ENCODE results near the gene SNRK.
"Not testable (repeated sequence)": the region's sequence is repeated elsewhere in the genome, so short reads cannot be mapped to it uniquely, and the experiment has no call there.

SNRK gene

GRCh38 chr3:43346978-43347749 is 60.8 kb downstream of the SNRK start:
- no peak for DNase-seq

DNA sequence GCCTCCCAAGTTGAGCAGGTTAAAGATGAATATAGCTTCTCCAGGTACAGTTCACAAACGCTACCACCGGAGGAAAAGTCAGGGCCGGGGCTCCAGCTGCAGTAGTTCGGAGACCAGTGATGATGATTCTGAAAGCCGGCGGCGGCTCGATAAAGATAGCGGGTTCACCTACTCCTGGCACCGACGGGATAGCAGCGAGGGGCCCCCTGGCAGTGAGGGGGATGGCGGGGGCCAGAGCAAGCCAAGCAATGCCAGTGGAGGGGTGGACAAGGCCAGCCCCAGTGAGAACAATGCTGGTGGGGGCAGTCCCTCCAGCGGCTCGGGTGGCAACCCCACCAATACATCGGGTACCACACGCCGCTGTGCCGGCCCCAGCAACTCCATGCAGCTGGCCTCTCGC is 61.4 kb downstream of the SNRK start:
- no peak for DNase-seq

DNA sequence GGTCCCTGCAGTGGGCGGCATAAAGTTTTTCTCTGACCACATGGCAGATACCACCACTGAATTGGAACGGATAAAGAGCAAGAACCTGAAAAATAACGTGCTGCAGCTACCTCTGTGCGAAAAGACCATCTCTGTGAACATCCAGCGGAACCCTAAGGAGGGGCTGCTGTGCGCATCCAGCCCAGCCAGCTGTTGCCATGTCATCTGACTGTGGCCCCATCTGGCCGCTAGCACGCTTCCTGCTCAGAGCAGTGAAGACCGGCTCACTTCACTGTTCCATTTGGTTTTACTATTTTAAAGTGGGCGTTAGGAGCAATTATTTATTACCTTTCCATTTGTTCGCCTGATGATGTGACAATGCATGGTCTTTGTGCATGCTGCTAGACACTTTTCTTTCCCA is 62.0 kb downstream of the SNRK start:
- DNase-seq = no peak

- DNase-seq = no peak
These were observed 62.7 kb downstream of the SNRK start for GRCh38 chr3:43348852-43349574.

DNA sequence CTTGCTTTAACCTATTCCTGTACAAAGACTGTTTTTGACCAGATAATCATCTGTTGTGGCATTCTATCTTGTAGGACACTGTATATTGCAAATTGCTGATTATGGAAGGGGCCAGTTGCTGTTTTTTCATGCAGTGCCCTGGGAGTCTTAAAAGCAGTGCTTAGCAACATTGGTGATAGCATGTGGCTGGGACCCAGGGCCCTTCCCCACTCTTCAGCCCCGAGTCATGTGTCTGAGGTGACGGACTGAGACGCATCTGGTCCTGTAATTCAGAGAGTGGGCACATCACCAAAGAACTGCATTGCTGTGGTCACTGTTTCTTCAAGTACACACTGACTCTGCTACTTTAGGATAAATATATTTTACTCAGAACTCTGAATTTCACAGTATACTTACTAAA is 63.4 kb downstream of the SNRK start:
- DNase-seq = no peak

DNA sequence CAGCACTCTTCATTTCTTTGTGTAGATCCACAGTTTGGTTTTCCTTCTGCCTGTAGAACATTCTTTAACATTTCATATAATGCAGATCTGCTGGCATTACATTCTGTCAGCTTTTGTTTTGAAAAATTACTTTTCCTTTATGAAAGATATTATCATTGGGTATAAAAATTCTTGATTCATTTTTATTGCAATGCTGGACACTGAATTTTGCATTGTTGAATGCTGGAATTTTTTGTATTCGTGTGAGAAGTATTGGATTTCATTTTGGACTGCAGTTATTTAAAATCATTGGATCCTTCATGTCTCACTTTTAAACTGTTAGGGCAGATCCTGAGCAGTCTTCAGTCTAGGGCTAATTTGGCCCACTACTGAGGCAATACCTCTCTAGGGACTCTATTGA is 67.1 kb downstream of the SNRK start:
- DNase-seq = no peak

DNA sequence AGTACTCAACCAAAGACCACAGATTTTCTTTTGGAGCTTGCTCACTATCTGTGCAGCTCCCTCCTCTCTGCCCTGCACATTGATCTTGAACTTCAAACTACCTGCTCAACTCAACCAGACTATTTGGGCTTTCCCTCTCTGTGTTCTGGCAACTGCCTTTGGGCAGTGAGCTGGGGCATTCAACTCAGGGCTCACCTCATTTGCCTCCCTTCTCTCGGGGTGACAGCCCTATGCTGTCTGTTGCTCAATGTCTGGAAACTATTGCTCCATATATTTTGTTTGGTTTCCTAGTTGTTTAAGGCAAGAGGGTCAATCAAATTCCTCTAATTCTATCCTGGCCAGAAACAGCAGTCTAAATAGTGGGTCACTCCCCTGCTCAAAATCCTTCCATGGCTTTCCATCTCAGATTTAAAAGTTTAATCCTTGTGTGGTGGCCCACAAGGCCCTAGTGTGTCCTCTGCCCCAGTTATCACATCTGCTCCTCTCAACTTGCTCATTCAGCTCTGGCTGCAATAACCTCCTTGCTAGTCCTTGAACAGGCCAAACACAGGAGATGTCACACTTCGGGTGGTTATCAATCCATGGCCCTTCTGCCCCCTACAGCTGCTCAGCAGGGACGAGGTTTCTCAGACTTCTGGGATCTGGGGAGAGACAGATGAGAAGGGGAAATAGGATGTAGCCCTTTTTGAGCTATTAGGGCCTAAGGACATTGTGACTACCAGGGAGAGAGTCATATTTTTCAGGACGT is 67.8 kb downstream of the SNRK start:
- DNase-seq = no peak

GRCh38 chr3:43356033-43356432 is 69.7 kb downstream of the SNRK start:
- DNase-seq = not testable (repeated sequence)

DNA sequence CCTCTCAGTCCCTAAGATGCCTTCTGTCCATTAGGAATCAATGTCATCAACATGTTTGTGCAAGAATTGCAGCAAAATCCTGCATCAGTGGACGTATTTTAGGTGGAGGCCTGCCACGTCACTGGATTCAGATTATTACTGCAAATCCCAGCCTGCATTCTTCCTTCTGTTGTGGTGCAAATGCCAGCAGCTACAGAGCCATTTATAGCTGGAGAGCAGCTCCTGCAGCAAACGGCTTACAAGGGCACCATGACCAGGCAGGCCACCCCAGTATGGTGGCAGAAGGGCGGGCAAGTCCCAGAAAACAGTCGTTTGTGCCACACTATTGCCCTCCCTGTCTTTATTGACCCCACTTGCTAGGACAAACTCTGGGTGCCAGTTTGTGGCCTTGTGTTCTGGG is 74.7 kb downstream of the SNRK start:
- no peak for DNase-seq

DNA sequence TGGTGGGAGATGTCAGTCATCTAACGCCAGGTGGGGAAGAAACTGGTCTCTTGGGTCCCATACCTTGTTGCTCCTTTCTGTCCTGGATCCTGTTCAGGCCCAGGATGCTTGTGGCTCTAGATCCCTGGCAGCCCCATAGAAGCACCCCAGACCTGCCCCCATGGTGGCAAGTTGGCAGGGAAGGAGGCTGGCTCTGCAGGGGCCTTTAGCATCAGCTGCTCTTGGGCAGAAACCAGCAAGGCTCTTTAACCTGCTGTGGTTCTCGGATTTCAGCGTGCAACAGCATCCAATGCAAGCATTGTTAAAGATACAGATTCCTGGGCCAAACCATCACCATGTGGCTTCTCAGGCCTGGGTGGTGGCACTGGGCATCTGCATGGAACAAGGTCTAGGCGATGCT is 75.8 kb downstream of the SNRK start:
- no peak for DNase-seq

- DNase-seq = no peak
These were observed 76.6 kb downstream of the SNRK start for GRCh38 chr3:43362961-43363360.

GRCh38 chr3:43363621-43364266 is 77.4 kb downstream of the SNRK start:
- no peak for DNase-seq

DNA sequence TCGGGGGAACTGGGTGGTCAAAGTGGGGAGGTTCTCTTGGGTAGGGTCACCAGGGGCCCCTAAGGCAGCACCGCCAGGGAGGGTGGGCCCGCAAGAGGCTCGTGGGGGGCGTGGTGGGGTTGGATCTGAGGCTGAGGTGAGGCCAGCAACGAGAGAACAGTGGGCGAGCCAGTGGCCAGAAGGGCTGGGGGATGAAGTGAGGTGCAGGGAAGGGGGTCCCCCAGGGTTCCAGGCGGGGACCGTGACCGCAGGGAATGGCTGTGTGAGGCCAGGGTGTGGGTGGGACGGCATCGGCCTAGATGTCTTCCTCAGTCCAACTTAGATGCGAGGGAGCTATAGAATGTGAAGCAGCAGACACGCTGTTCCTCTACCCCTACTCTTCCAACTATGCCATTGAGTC is 78.2 kb downstream of the SNRK start:
- no peak for DNase-seq

DNA sequence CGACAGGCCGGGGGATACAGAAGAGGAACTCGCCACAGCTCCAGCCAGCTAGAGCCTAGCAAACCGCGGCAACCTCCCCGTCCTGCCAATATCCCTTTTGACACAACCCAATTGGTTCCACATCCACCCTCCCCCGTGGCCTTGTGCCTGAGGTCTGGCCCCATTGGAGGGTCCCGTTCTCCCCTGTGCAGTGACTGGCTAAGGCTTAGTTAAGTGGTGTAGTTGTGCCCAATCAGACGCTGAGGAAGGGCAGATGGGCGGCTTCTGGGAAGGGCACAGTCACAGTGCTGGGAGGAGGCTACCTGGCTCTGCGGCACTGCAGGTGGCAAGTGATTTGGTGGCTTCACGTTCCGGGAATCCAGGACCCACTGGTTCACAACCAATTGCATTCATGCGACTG is 78.6 kb downstream of the SNRK start:
- no peak for DNase-seq

GRCh38 chr3:43365601-43366305 is 79.4 kb downstream of the SNRK start:
- DNase-seq = no peak

DNA sequence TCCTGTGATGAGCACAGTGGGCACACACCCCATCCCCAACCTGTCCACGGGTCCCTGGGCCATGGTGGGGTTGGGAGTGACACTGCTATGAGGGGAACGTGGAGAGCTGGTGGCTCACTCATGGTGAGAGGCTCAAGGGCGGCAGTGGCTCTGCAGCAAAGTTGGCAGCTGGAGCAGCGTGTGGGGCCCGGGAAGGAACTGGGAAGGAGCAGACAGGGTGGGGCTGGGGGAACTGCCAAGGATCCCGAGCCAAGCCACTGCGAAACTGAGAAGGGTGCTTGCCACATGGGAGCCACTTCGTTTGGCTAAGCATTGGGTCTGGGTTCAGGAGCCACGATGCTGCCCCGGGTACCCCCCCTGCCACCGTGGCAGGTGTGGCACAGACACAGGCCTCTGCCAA is 80.1 kb downstream of the SNRK start:
- no peak for DNase-seq

- no peak for DNase-seq
These were observed 80.5 kb downstream of the SNRK start for GRCh38 chr3:43366885-43367284.

DNA sequence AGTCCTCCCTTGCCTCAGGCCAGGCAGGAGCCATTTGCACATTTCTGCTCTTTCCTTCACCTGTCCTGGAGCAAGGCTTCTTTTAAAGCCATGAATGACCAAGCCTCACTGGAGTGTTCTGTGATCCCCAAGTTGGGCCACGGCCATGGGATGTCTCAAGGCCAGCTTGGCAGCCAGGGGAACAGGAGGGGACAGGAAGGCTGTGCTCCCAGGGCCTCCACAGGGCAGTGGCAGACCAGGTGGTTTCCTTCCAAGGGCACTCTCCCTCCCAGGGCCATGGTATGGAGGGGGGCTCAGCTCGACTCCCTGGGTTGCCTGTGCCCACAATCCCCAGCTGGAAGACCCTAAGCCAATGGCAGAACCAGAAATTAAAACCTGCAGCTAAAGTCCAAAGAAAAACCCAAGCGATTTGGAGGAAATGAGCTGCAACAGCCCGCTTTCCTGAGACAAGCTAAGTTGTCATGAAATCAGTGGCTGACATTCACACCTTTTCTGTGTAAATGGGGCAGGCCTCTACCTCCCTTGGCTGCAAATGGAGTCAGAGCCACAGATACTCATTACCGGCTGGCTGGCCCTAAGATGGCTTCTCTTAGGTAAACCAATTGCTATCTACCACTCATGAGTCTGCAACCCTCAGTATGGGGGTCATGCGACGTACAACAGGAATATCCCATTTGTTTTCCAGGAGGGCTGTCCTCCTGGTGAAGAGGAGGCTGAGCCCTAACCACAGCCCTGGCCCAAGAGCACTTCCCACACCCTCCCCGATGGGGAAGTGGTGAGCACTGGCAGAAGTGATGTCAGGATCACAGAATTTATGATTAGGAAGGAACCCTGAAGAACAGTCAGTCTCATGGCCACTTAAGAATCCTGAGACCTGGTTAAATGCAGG is 83.3 kb downstream of the SNRK start:
- no peak for DNase-seq

- no peak for DNase-seq
These were observed 84.1 kb downstream of the SNRK start for GRCh38 chr3:43370293-43370980.

GRCh38 chr3:43371494-43371893 is 85.2 kb downstream of the SNRK start:
- no peak for DNase-seq
